K562 (cell line): ENCODE measurements around the gene HEATR9. TPM values are rescaled to one million over a fixed set of nuclear protein-coding genes. Genes with fewer than 3 reads are reported as not detected.
A peak's percentile ranks its signal among the peaks of the same experiment; 100 is the strongest.

Experiments
- CEBPZ ChIP-seq: fragments of 150-350 bp; IDR thresholded peaks from 2 replicates; pipeline ENCODE4 v1.6.1; 2014; ENCODE audit warnings: low read depth, mild to moderate bottlenecking, low read length, borderline replicate concordance
- HMBOX1 ChIP-seq: sonication (generic); IDR thresholded peaks from 2 replicates; pipeline ENCODE4 v1.6.1; 2016
- HNRNPH1 ChIP-seq: fragments of 200-400 bp; formaldehyde crosslinking; optimal IDR thresholded peaks from 2 replicates; pipeline ENCODE3; 2017; ENCODE audit warnings: low read depth, mild to moderate bottlenecking, low read length, moderate library complexity
- LEF1 ChIP-seq: fragments of 450-650 bp; IDR thresholded peaks from 2 replicates; pipeline ENCODE4 v1.6.1; 2016; ENCODE audit warnings: mild to moderate bottlenecking
- MCM7 ChIP-seq, 2 experiments: fragments of 450-650 bp; IDR thresholded peaks; 2 replicates each; pipeline ENCODE4 v1.6.1; 2016 to 2018
- NFIC ChIP-seq: fragments of 450-650 bp; IDR thresholded peaks from 2 replicates; pipeline ENCODE4 v1.6.1; 2017; ENCODE audit warnings: mild to moderate bottlenecking, inconsistent platforms
- POLR2AphosphoS2 ChIP-seq: IDR thresholded peaks from 2 replicates; pipeline ENCODE4 v1.6.1; 2012; ENCODE audit warnings: low read length, improper control_type of control experiment
- STAG1 ChIP-seq: sonication (generic); formaldehyde crosslinking; IDR thresholded peaks from 2 replicates; pipeline ENCODE4 v1.5.0; 2020; ENCODE audit warnings: missing genetic modification reagents, borderline replicate concordance
- ZNF174 ChIP-seq: fragments of 250-450 bp; sonication (Bioruptor Pico); IDR thresholded peaks from 2 replicates; pipeline ENCODE4 v1.4.0; 2020; ENCODE audit warnings: mild to moderate bottlenecking
- ZNF24 ChIP-seq: fragments of 450-650 bp; IDR thresholded peaks from 2 replicates; pipeline ENCODE4 v1.6.1; 2016
- ZNF696 ChIP-seq: fragments of 250-450 bp; sonication (Bioruptor Pico); conservative IDR thresholded peaks from 2 replicates; pipeline ENCODE4 v1.4.0; 2020; ENCODE audit warnings: mild to moderate bottlenecking, moderate library complexity
- polyA plus RNA-seq, 8 experiments: library from polyadenylated mRNA; depleted of rRNA in 4 of 8; stranded (reverse) in 5 of 8; unstranded in 3 of 8; fragments of >200 nt; fragmentation: Nextera tagmentation in 2 of 8; fragmentation: Illumina TruSeq in 1 of 8; extraction: Ambion mirVana in 2 of 8; extraction: Trizol in 1 of 8; gene quantifications; 2 replicates each; pipeline versions ENCODE4 v1.2.1 to v1.2.3, GENCODE V29; 2011 to 2014; ENCODE audit warnings: inconsistent platforms in 1 of 8, missing spikeins in 1 of 8
- total RNA-seq, 7 experiments: library from RNA; depleted of rRNA in 6 of 7; stranded (reverse); fragments of >200 nt in 6 of 7; fragmentation: Illumina TruSeq in 2 of 7; extraction: Trizol in 2 of 7; gene quantifications; 2 replicates each; pipeline versions ENCODE4 v1.2.1 to v1.2.3, GENCODE V29; 2011 to 2021; ENCODE audit warnings: low replicate concordance in 1 of 7
- TF ChIP-seq, protein P1 (sequence below): sonication (generic); formaldehyde crosslinking; IDR thresholded peaks from 2 replicates; pipeline ENCODE4 v1.5.0; 2020; ENCODE audit warnings: missing genetic modification reagents
- TF ChIP-seq, protein P2 (sequence below), 2 experiments: fragments of 450-650 bp in 1 of 2; sonication (generic) in 1 of 2; formaldehyde crosslinking in 1 of 2; IDR thresholded peaks; 2 replicates each; pipeline versions ENCODE4 v1.7.1 to v1.9.0; 2016 to 2022; ENCODE audit warnings: inconsistent platforms in 1 of 2, mild to moderate bottlenecking in 1 of 2, missing genetic modification reagents in 1 of 2

Gene HEATR9
- total and polyA plus RNA-seq, 9 of the 15 experiments (the other 6 are each of a cell fraction or from before 2014, with no cell fraction given) = not detected

GRCh38 chr17:35879773-35880654 is 11.3 kb upstream of the HEATR9 start, which contains the start of gene CCL5 (continued):
- TF ChIP-seq CEBPZ = no peak
- no peak for TF ChIP-seq ZNF24
- no peak for TF ChIP-seq POLR2AphosphoS2
- no peak for TF ChIP-seq NFIC
- TF ChIP-seq ZNF696 (CRISPR knock-in tag) = no peak
- TF ChIP-seq LEF1 = no peak
- no peak for TF ChIP-seq STAG1 (CRISPR knock-in tag)
- TF ChIP-seq ZNF174 (CRISPR knock-in tag) = no peak
- TF ChIP-seq HMBOX1 = peak; percentile 27; the same call in 1 of the 2 replicates
- TF ChIP-seq MCM7 (IDR thresholded peaks at IDR 0.05) = no peak
- TF ChIP-seq, protein P1, sequence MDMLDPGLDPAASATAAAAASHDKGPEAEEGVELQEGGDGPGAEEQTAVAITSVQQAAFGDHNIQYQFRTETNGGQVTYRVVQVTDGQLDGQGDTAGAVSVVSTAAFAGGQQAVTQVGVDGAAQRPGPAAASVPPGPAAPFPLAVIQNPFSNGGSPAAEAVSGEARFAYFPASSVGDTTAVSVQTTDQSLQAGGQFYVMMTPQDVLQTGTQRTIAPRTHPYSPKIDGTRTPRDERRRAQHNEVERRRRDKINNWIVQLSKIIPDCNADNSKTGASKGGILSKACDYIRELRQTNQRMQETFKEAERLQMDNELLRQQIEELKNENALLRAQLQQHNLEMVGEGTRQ (CRISPR knock-in tag) = no peak
- no peak for TF ChIP-seq HNRNPH1
- TF ChIP-seq, protein P2, sequence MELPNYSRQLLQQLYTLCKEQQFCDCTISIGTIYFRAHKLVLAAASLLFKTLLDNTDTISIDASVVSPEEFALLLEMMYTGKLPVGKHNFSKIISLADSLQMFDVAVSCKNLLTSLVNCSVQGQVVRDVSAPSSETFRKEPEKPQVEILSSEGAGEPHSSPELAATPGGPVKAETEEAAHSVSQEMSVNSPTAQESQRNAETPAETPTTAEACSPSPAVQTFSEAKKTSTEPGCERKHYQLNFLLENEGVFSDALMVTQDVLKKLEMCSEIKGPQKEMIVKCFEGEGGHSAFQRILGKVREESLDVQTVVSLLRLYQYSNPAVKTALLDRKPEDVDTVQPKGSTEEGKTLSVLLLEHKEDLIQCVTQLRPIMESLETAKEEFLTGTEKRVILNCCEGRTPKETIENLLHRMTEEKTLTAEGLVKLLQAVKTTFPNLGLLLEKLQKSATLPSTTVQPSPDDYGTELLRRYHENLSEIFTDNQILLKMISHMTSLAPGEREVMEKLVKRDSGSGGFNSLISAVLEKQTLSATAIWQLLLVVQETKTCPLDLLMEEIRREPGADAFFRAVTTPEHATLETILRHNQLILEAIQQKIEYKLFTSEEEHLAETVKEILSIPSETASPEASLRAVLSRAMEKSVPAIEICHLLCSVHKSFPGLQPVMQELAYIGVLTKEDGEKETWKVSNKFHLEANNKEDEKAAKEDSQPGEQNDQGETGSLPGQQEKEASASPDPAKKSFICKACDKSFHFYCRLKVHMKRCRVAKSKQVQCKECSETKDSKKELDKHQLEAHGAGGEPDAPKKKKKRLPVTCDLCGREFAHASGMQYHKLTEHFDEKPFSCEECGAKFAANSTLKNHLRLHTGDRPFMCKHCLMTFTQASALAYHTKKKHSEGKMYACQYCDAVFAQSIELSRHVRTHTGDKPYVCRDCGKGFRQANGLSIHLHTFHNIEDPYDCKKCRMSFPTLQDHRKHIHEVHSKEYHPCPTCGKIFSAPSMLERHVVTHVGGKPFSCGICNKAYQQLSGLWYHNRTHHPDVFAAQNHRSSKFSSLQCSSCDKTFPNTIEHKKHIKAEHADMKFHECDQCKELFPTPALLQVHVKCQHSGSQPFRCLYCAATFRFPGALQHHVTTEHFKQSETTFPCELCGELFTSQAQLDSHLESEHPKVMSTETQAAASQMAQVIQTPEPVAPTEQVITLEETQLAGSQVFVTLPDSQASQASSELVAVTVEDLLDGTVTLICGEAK (IDR thresholded peaks at IDR 0.05) = no peak
- TF ChIP-seq, protein P2 (CRISPR knock-in tag; IDR thresholded peaks at IDR 0.05) = no peak
